ENCODE data around the gene NES.

Gene NES

DNA sequence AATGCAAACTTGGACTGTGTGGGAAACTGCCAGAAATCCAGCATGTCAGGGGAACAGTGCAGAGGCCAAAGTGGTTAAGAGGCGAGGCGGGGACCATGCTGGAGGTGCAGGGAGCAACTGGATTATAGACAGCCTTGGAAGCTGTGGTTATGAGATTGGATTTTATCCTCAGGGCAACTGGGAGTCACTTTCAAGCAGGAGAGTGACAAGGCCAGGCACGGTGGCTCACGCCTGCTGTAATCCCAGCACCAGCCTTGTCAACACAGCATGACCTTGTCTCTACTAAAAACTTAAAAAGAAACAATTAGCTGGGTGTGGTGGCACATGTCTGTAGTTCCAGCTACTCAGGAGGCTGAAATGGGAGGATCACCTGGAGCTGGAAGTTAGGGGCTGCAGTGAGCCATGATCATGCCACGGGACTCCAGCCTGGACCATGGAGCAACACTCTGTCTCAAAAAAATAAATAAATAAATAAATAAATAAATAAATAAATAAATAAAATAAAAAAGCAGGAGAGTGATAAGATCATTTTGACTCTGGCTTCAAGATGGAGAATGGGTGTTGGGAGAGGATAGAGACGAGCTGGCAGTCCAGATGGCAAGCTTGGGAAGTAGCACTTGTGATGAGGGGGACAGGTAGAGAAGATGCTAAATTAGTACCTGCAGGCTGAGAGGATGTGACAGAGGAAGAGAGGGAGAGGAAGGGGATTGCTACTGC lies 54.5 kb downstream of the NES start (continued):
- TF ChIP-seq GLI4 (tag by site-specific recombination; IDR thresholded peaks at IDR 0.05) (no peak), ZFHX2 (tag by site-specific recombination; conservative IDR thresholded peaks at IDR 0.05) (no peak), ZNF521 (tag by site-specific recombination; IDR thresholded peaks at IDR 0.05) (no peak), ZNF404 (tag by site-specific recombination; IDR thresholded peaks at IDR 0.05) (peak; percentile 88; the same call in 1 of the 2 replicates), ZSCAN30 (tag by site-specific recombination; IDR thresholded peaks at IDR 0.05) (no peak), ZNF768 (tag by site-specific recombination; IDR thresholded peaks at IDR 0.05) (no peak), ZNF202 (tag by site-specific recombination; IDR thresholded peaks at IDR 0.05; ENCODE audit: borderline replicate concordance) (peak; percentile 98), ZBTB21 (tag by site-specific recombination; IDR thresholded peaks at IDR 0.05) (peak; percentile 81; the same call in 1 of the 2 replicates), SETDB1 (IDR thresholded peaks at IDR 0.05; ENCODE audit: insufficient read length, low read length) (no peak), ZNF211 (tag by site-specific recombination; IDR thresholded peaks at IDR 0.05; ENCODE audit: low read depth) (no peak), ZNF292 (tag by site-specific recombination; IDR thresholded peaks at IDR 0.05; ENCODE audit: borderline replicate concordance, low read depth) (peak; percentile 96)
- TF ChIP-seq, protein P1, sequence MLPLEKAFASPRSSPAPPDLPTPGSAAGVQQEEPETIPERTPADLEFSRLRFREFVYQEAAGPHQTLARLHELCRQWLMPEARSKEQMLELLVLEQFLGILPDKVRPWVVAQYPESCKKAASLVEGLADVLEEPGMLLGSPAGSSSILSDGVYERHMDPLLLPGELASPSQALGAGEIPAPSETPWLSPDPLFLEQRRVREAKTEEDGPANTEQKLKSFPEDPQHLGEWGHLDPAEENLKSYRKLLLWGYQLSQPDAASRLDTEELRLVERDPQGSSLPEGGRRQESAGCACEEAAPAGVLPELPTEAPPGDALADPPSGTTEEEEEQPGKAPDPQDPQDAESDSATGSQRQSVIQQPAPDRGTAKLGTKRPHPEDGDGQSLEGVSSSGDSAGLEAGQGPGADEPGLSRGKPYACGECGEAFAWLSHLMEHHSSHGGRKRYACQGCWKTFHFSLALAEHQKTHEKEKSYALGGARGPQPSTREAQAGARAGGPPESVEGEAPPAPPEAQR (tag by site-specific recombination; IDR thresholded peaks at IDR 0.05) = no peak
- TF ChIP-seq, protein P2, sequence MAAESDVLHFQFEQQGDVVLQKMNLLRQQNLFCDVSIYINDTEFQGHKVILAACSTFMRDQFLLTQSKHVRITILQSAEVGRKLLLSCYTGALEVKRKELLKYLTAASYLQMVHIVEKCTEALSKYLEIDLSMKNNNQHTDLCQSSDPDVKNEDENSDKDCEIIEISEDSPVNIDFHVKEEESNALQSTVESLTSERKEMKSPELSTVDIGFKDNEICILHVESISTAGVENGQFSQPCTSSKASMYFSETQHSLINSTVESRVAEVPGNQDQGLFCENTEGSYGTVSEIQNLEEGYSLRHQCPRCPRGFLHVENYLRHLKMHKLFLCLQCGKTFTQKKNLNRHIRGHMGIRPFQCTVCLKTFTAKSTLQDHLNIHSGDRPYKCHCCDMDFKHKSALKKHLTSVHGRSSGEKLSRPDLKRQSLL (tag by site-specific recombination; IDR thresholded peaks at IDR 0.05) = no peak
- TF ChIP-seq, protein P3, sequence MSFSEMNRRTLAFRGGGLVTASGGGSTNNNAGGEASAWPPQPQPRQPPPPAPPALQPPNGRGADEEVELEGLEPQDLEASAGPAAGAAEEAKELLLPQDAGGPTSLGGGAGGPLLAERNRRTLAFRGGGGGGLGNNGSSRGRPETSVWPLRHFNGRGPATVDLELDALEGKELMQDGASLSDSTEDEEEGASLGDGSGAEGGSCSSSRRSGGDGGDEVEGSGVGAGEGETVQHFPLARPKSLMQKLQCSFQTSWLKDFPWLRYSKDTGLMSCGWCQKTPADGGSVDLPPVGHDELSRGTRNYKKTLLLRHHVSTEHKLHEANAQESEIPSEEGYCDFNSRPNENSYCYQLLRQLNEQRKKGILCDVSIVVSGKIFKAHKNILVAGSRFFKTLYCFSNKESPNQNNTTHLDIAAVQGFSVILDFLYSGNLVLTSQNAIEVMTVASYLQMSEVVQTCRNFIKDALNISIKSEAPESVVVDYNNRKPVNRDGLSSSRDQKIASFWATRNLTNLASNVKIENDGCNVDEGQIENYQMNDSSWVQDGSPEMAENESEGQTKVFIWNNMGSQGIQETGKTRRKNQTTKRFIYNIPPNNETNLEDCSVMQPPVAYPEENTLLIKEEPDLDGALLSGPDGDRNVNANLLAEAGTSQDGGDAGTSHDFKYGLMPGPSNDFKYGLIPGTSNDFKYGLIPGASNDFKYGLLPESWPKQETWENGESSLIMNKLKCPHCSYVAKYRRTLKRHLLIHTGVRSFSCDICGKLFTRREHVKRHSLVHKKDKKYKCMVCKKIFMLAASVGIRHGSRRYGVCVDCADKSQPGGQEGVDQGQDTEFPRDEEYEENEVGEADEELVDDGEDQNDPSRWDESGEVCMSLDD (tag by site-specific recombination; IDR thresholded peaks at IDR 0.05) = no peak
- TF ChIP-seq, protein P4, sequence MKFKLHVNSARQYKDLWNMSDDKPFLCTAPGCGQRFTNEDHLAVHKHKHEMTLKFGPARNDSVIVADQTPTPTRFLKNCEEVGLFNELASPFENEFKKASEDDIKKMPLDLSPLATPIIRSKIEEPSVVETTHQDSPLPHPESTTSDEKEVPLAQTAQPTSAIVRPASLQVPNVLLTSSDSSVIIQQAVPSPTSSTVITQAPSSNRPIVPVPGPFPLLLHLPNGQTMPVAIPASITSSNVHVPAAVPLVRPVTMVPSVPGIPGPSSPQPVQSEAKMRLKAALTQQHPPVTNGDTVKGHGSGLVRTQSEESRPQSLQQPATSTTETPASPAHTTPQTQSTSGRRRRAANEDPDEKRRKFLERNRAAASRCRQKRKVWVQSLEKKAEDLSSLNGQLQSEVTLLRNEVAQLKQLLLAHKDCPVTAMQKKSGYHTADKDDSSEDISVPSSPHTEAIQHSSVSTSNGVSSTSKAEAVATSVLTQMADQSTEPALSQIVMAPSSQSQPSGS (tag by site-specific recombination; IDR thresholded peaks at IDR 0.05; ENCODE audit: low read depth) = no peak
- TF ChIP-seq, protein P5, sequence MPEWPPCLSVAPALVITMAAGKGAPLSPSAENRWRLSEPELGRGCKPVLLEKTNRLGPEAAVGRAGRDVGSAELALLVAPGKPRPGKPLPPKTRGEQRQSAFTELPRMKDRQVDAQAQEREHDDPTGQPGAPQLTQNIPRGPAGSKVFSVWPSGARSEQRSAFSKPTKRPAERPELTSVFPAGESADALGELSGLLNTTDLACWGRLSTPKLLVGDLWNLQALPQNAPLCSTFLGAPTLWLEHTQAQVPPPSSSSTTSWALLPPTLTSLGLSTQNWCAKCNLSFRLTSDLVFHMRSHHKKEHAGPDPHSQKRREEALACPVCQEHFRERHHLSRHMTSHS (tag by site-specific recombination; IDR thresholded peaks at IDR 0.05) = no peak

DNA sequence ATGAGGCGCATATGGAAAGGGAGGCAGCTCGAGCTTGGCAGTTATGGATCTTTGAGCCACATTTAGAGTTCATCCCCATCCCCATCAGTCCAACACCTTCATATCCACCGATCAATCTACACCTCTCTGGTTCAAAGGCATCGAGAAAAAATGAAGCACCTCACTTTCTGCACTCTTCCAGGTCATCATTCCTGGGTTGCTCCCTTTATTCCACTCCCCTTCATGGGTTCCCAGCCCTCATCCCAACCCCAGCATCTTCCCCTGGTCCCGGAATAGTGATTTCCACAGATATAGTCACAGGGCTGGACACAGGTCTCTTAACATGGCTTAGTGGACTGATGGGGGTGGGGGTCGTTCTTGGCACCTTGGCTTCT lies 57.6 kb downstream of the NES start:
- Histone ChIP-seq H3K27ac (ENCODE audit: extremely low read depth, low read depth, low read length) (no peak overlapping the region), H3K4me3 (ENCODE audit: low read depth, low read length) (no peak overlapping the region), H3K9me3 (ENCODE audit: control insufficient read depth, insufficient read depth, low read depth, low read length) (no peaks in the 10 kb centered on the region), H3K36me3 (ENCODE audit: control insufficient read depth in 2 of 2, insufficient read depth in 1 of 2, low read length in 2 of 2) (no peaks in the 10 kb centered on the region), H3K4me1 (ENCODE audit: control insufficient read depth, insufficient read depth, low read length) (peaks cover 5% of the 10 kb centered on the region)
- POLR2A ChIA-PET = interaction anchor here (1.3 kb wide), 1 partner anchor 109 kb away, joined by 6 read pairs; the partner anchor contains the start of genes ISG20L2 and METTL25B
- CTCF ChIA-PET = interaction anchor here (0.5 to 4.7 kb wide), 35 partner anchors 8 to 1209 kb away, joined by 3 to 45 read pairs (median 4); partner anchors contain the start of genes CRABP2, GPATCH4, NAXE and NES
- no peak for TF ChIP-seq ZNF174 (tag by site-specific recombination; IDR thresholded peaks at IDR 0.05)
- no peak for TF ChIP-seq ZNF792 (tag by site-specific recombination; IDR thresholded peaks at IDR 0.05)
- 0 out of 2 replicates have a peak, but pooled peaks have one; percentile 19 for TF ChIP-seq ZNF571 (tag by site-specific recombination; IDR thresholded peaks at IDR 0.05)
- 0 out of 2 replicates have a peak, but pooled peaks have one; percentile 3 for TF ChIP-seq ZNF600 (tag by site-specific recombination; IDR thresholded peaks at IDR 0.05)

Data from HEK293 (cell line).